DOHH2 (cell line): ENCODE results near the gene TRMT13.

Experiments used
- CTCF ChIP-seq: fragments of 200-600 bp; sonication (generic); IDR thresholded peaks from one replicate; pipeline ENCODE4 v1.5.1; 2014; ENCODE audit warnings: antibody characterized with exemption, mild to moderate bottlenecking, low read depth, low read length; ENCODE audit not compliant: poor library complexity, severe bottlenecking
- EZH2phosphoT487 ChIP-seq: fragments of 200-600 bp; sonication (generic); IDR thresholded peaks from 2 replicates; pipeline ENCODE4 v1.6.1; 2017; ENCODE audit warnings: borderline replicate concordance, mild to moderate bottlenecking, antibody characterized with exemption, low read length, moderate library complexity, mixed read lengths

GRCh38 chr1:100177295-100178041, 44.5 kb downstream of the TRMT13 start:
- no peak for TF ChIP-seq CTCF
- TF ChIP-seq EZH2phosphoT487 = no peak
